ENCODE results near the gene FOXP4. TPM values are rescaled to one million over a fixed set of nuclear protein-coding genes. Genes with fewer than 3 reads are reported as not detected.

The FOXP4 gene
- total RNA-seq, 1 donor from 2014 or later, result 2.7 TPM

GRCh38 chr6:41648070-41648585, 101.9 kb downstream of the FOXP4 start:
- Histone ChIP-seq H3K36me3 (no peaks in the 10 kb centered on the region), H3K4me3 (no peak overlapping the region), H3K4me1 (peaks cover 27% of the 10 kb centered on the region), H4K20me1 (ENCODE audit: low read depth) (peaks cover 34% of the 10 kb centered on the region), H3K9ac (no peak overlapping the region), H3K9me3 (ENCODE audit: low read depth) (no peaks in the 10 kb centered on the region), H3K79me2 (ENCODE audit: low read depth) (no peaks in the 10 kb centered on the region), H3K27me3 (no peaks in the 10 kb centered on the region), H3K27ac (no peak overlapping the region), H2AFZ (replicated peaks) (no peak overlapping the region), H3K4me2 (no peak overlapping the region), H3F3A (ENCODE audit: low read depth) (peaks cover 21% of the 10 kb centered on the region)
- Mint-ChIP-seq H3K36me3 (peaks cover 29% of the 10 kb centered on the region), H3K9me3 (no peaks in the 10 kb centered on the region), H3K4me1 (peaks cover 34% of the 10 kb centered on the region), H3K27me3 (ENCODE audit: insufficient read depth, low read depth) (peaks cover 13% of the 10 kb centered on the region), H3K27ac (no peak overlapping the region), H3K4me3 (no peak overlapping the region)
- no peak for DNase-seq (ENCODE audit: low spot score)
- TF ChIP-seq EZH2phosphoT487 (IDR thresholded peaks at IDR 0.05) (no peak), EZH2 (IDR thresholded peaks at IDR 0.05) (no peak), CTCF (IDR thresholded peaks at IDR 0.05) (no peak)

- H3K27me3 Mint-ChIP-seq (ENCODE audit: insufficient read depth, low read depth), result peaks cover 13% of the 10 kb centered on the region
- Histone ChIP-seq H3K27me3 (no peaks in the 10 kb centered on the region), H4K20me1 (ENCODE audit: low read depth) (peaks cover 26% of the 10 kb centered on the region), H3K79me2 (ENCODE audit: low read depth) (no peaks in the 10 kb centered on the region), H3K4me1 (peaks cover 20% of the 10 kb centered on the region), H3K4me3 (no peak overlapping the region), H2AFZ (replicated peaks) (no peak overlapping the region), H3K27ac (no peak overlapping the region), H3K4me2 (no peak overlapping the region), H3K9me3 (ENCODE audit: low read depth) (no peaks in the 10 kb centered on the region), H3K36me3 (no peaks in the 10 kb centered on the region), H3F3A (ENCODE audit: low read depth) (peaks cover 16% of the 10 kb centered on the region), H3K9ac (no peak overlapping the region)
- H3K4me1 Mint-ChIP-seq, result peaks cover 27% of the 10 kb centered on the region
- H3K27ac Mint-ChIP-seq, result no peak overlapping the region
- no peak for TF ChIP-seq EZH2phosphoT487 (IDR thresholded peaks at IDR 0.05)
- TF ChIP-seq EZH2 (IDR thresholded peaks at IDR 0.05), result no peak
- TF ChIP-seq CTCF (IDR thresholded peaks at IDR 0.05), result no peak
- no peak for DNase-seq (ENCODE audit: low spot score)
- H3K4me3 Mint-ChIP-seq, result no peak overlapping the region
- peaks cover 28% of the 10 kb centered on the region for H3K36me3 Mint-ChIP-seq
- no peaks in the 10 kb centered on the region for H3K9me3 Mint-ChIP-seq
Observed at GRCh38 chr6:41648921-41649320, 102.7 kb downstream of the FOXP4 start.

- Histone ChIP-seq H3K27me3 (no peaks in the 10 kb centered on the region), H3K79me2 (ENCODE audit: low read depth) (no peaks in the 10 kb centered on the region), H3K9ac (no peak overlapping the region), H3K4me1 (peaks cover 14% of the 10 kb centered on the region), H3F3A (ENCODE audit: low read depth) (peaks cover 11% of the 10 kb centered on the region), H3K9me3 (ENCODE audit: low read depth) (no peaks in the 10 kb centered on the region), H4K20me1 (ENCODE audit: low read depth) (peaks cover 20% of the 10 kb centered on the region), H3K27ac (no peak overlapping the region), H3K36me3 (no peaks in the 10 kb centered on the region), H2AFZ (replicated peaks) (no peak overlapping the region), H3K4me2 (no peak overlapping the region), H3K4me3 (no peak overlapping the region)
- peaks cover 13% of the 10 kb centered on the region for H3K27me3 Mint-ChIP-seq (ENCODE audit: insufficient read depth, low read depth)
- no peak overlapping the region for H3K27ac Mint-ChIP-seq
- no peak for DNase-seq (ENCODE audit: low spot score)
- peaks cover 28% of the 10 kb centered on the region for H3K36me3 Mint-ChIP-seq
- peaks cover 21% of the 10 kb centered on the region for H3K4me1 Mint-ChIP-seq
- no peaks in the 10 kb centered on the region for H3K9me3 Mint-ChIP-seq
- TF ChIP-seq EZH2 (IDR thresholded peaks at IDR 0.05), result no peak
- no peak for TF ChIP-seq EZH2phosphoT487 (IDR thresholded peaks at IDR 0.05)
- TF ChIP-seq CTCF (IDR thresholded peaks at IDR 0.05), result no peak
- no peak overlapping the region for H3K4me3 Mint-ChIP-seq
Observed at GRCh38 chr6:41649596-41649995, 103.4 kb downstream of the FOXP4 start.

Data from neural progenitor cell (in vitro differentiated cells).